ENCODE results near the gene AVPR1B.

AVPR1B gene

DNA sequence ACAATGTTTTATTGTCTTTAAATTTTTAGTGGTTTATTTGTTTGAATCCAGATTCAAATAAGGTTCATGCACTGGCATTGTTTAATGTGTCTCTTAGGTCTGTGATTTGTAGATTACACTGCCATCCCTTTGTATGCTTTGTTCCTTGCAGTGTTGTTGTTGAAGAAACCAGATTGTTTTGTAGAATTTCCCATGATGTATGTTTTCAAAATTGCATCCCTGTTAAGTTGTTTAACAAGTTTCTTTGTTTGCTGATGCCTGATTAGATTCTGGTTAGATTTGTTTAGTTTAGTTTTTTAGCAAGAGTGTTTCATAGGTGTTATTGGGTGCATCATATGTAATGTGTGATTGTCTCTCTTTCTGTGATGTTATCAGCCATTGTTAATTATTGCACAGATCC, 5.5 kb upstream of the AVPR1B start:
- TF ChIP-seq, protein P1, sequence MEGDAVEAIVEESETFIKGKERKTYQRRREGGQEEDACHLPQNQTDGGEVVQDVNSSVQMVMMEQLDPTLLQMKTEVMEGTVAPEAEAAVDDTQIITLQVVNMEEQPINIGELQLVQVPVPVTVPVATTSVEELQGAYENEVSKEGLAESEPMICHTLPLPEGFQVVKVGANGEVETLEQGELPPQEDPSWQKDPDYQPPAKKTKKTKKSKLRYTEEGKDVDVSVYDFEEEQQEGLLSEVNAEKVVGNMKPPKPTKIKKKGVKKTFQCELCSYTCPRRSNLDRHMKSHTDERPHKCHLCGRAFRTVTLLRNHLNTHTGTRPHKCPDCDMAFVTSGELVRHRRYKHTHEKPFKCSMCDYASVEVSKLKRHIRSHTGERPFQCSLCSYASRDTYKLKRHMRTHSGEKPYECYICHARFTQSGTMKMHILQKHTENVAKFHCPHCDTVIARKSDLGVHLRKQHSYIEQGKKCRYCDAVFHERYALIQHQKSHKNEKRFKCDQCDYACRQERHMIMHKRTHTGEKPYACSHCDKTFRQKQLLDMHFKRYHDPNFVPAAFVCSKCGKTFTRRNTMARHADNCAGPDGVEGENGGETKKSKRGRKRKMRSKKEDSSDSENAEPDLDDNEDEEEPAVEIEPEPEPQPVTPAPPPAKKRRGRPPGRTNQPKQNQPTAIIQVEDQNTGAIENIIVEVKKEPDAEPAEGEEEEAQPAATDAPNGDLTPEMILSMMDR (IDR thresholded peaks at IDR 0.05; ENCODE audit: insufficient read depth, low read depth, low read length, missing control alignments): no peak
- no peak for DNase-seq (ENCODE audit: low read depth)
- H3K4me3 ChIP-seq (ENCODE audit: low read depth, low read length): no peak overlapping the region

DNA sequence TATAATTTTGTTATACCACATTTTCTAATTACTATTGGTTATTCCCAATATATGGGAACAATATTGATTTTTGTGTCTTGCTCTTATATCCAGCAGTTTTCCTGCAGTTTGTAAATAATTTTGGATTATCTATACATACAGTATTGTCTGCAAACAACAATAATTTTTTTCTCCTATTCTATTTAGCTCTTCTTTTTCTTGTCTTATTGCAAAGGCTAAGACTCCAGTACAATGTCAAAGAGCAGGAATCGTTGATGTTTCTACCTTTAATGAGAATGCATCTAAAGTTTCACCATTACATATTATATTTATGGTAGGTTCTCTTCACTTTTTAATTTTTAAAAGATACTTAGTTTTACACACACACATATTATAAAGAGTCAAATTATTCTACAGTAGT, 4.1 kb upstream of the AVPR1B start:
- no peak overlapping the region for H3K4me3 ChIP-seq (ENCODE audit: low read depth, low read length)
- no peak for DNase-seq (ENCODE audit: low read depth)
- TF ChIP-seq, protein P1 (IDR thresholded peaks at IDR 0.05; ENCODE audit: insufficient read depth, low read depth, low read length, missing control alignments): no peak

DNA sequence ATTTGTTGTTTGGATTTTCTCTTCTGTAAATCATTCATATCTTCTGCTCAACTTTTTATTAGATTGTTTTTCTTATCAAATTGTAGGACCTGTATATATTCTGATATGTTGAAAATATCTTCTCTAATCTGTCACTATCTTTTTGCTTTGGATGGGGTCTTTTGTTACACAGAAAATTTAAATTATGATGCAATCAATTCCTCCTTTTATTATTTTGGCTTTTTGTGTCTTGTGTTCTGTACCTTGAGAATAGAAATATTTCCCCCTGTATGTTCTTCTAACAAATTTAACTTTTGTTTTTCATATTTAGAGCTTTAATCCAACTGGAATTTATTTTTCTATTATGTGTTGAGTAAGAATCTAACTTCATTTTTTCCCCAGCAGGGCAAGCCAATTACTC, 3.2 kb upstream of the AVPR1B start:
- H3K4me3 ChIP-seq (ENCODE audit: low read depth, low read length): no peak overlapping the region
- TF ChIP-seq, protein P1 (IDR thresholded peaks at IDR 0.05; ENCODE audit: insufficient read depth, low read depth, low read length, missing control alignments): no peak
- no peak for DNase-seq (ENCODE audit: low read depth)

DNA sequence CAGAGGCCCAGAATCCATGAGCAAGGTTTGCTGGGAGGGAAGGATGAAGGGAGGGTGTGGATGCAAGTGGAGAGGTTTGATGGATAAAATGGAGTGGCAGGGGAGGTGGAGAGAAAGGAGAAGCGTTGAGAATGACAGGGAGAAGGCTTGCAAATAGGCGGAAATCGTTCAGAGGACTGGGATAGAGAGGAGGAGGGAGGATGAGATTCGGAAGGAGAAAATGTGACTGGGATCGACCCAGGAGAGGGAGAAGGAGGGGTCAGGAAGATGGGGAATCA, 376 bp downstream of the AVPR1B start:
- TF ChIP-seq, protein P1 (IDR thresholded peaks at IDR 0.05; ENCODE audit: insufficient read depth, low read depth, low read length, missing control alignments): no peak
- no peak for DNase-seq (ENCODE audit: low read depth)
- no peak overlapping the region for H3K4me3 ChIP-seq (ENCODE audit: low read depth, low read length)

DNA sequence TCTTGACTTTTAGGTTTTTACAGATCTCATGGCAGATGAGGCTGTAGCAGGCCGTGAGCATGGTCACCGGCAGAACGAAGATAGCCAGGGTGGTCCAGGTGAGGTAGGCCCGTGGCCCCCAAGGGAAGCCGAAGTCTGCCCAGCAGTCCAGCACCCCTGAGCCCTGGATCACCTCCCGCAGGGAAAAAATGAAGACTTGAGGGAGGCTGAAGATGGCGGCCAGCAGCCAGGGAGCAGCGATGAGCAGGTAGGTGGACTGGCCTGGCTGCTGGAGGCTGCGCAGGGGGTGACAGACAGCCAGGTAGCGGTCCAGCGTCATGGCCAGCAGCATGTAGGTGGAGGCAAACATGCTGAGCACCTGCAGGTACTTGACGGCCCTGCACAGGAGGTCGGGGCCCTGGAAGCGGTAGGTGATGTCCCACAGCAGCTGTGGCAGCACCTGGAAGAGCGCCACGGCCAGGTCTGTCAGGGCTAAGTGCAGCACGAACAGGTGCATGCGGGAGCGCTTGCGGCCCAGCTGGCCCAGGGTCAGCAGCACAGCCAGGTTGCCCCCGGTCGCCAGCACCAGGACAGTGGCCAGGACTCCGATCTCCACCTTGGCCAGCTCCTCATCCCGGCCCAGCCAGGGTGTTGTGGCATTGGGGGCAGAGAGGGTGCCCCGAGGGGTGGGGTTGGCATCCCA, 856 bp downstream of the AVPR1B start:
- TF ChIP-seq, protein P1 (IDR thresholded peaks at IDR 0.05; ENCODE audit: insufficient read depth, low read depth, low read length, missing control alignments): no peak
- no peak overlapping the region for H3K4me3 ChIP-seq (ENCODE audit: low read depth, low read length)

DNA sequence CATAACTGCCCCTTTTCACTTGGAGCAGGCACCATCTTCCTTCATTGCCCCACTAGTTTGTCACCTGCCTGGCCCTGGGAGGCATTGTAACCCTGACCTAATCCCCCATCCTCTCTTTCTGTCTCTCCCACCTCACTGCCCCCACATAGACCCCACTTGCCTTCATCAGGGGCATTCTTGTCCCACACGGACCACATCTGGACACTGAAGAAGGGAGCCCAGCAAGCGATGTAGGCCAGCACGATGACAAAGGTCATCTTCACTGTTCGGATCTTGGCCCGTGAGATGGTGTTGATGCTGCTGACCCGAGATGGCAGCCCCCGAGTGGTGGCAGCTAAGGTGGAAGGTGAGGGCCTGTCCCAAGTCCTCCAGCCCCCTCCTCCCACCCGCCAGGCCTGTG, 1.4 kb downstream of the AVPR1B start:
- TF ChIP-seq, protein P1 (IDR thresholded peaks at IDR 0.05; ENCODE audit: insufficient read depth, low read depth, low read length, missing control alignments): no peak
- no peak for DNase-seq (ENCODE audit: low read depth)
- H3K4me3 ChIP-seq (ENCODE audit: low read depth, low read length): no peak overlapping the region

More for the DNA sequence above, 856 bp downstream of the AVPR1B start:
- DNase-seq (ENCODE audit: low read depth): no peak

Measured in GM12865 (cell line).